Nephron (organoid): ENCODE results near the gene SRSF3.

Experiments used
- H3K27ac Mint-ChIP-seq, 3 experiments: 2 replicates each; pipeline ENCODE4 v1.8.0; 2020; ENCODE audit warnings: mixed read lengths in 3 of 3, mild to moderate bottlenecking in 2 of 3, moderate library complexity in 1 of 3
- H3K27me3 Mint-ChIP-seq: 2 replicates; pipeline ENCODE4 v1.8.0; 2021; ENCODE audit warnings: low read depth, mild to moderate bottlenecking, moderate library complexity, mixed read lengths
- H3K36me3 Mint-ChIP-seq: 2 replicates; pipeline ENCODE4 v1.8.0; 2020; ENCODE audit warnings: low read depth, mixed read lengths
- H3K4me1 Mint-ChIP-seq: 2 replicates; pipeline ENCODE4 v1.8.0; 2020; ENCODE audit warnings: mixed read lengths
- H3K4me3 Mint-ChIP-seq, 3 experiments: 2 replicates each; pipeline ENCODE4 v1.8.0; 2020; ENCODE audit warnings: mild to moderate bottlenecking in 3 of 3, mixed read lengths in 3 of 3, moderate library complexity in 2 of 3
- H3K9me3 Mint-ChIP-seq: 2 replicates; pipeline ENCODE4 v1.8.0; 2020; ENCODE audit warnings: mixed read lengths
- TF ChIP-seq, protein P1 (sequence below), 3 experiments: fragments of 200-600 bp; sonication (generic); IDR thresholded peaks; one replicate each; pipeline ENCODE4 v1.5.0; 2021; ENCODE audit warnings: antibody characterized with exemption in 3 of 3; ENCODE audit not compliant: unreplicated experiment in 3 of 3

SRSF3 gene

DNA sequence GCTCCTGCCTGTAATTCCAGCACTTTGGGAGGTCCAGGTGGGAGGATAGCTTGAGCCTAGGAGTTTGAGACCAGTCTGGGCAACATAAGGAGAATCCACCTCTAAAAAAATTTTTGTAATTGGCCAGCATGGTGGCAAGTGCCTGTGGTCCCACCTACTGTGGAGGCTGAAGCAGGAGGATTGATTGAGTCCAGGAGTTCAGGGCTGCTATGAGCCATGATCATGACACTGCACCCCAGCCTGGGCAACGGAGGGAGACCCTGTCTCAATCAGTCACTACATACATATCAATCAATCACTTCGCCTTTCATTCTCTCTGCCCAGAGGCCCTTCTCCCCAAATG lies 45.8 kb upstream of the SRSF3 start:
- peaks cover 7% of the 10 kb centered on the region for H3K27me3 Mint-ChIP-seq
- H3K9me3 Mint-ChIP-seq: no peaks in the 10 kb centered on the region
- H3K4me1 Mint-ChIP-seq: peaks cover 26% of the 10 kb centered on the region
- peak overlapping the region; percentile 49 to 73 (median 73) for H3K4me3 Mint-ChIP-seq
- TF ChIP-seq, protein P1, sequence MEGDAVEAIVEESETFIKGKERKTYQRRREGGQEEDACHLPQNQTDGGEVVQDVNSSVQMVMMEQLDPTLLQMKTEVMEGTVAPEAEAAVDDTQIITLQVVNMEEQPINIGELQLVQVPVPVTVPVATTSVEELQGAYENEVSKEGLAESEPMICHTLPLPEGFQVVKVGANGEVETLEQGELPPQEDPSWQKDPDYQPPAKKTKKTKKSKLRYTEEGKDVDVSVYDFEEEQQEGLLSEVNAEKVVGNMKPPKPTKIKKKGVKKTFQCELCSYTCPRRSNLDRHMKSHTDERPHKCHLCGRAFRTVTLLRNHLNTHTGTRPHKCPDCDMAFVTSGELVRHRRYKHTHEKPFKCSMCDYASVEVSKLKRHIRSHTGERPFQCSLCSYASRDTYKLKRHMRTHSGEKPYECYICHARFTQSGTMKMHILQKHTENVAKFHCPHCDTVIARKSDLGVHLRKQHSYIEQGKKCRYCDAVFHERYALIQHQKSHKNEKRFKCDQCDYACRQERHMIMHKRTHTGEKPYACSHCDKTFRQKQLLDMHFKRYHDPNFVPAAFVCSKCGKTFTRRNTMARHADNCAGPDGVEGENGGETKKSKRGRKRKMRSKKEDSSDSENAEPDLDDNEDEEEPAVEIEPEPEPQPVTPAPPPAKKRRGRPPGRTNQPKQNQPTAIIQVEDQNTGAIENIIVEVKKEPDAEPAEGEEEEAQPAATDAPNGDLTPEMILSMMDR (IDR thresholded peaks at IDR 0.05; ENCODE audit: unreplicated experiment in 3 of 3): no peak
- H3K36me3 Mint-ChIP-seq: peaks cover under 1% of the 10 kb centered on the region
- H3K27ac Mint-ChIP-seq: peak overlapping the region in 2 of 3 experiments; percentile 26 to 30

DNA sequence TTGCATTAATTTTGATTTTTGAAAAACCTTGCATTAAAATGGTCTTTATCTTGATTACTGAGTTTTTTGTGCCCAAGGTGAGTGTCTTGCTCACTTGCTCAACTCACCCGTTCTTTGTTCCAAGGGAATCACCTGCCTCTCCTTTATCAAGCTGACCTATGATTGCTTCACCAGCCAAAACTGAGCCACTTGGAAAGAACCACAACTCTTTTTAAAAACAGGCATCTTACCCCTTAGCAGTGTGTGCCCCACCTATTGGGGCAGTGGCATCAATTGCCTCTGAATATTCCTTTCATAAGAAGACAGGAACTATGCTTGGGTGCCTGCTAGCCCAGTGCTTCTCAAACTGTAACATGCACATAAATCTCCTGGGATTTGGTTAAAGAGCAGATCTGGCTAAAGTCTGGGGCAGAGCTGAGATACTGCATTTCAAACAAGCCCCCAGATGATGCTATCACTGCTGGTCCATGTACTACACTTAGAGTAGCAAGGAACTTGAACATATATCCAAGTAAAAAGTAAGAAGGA lies 43.6 kb upstream of the SRSF3 start:
- peaks cover 25% of the 10 kb centered on the region for H3K4me1 Mint-ChIP-seq
- peak overlapping the region in 1 of 3 experiments; percentile 13 for H3K4me3 Mint-ChIP-seq
- H3K36me3 Mint-ChIP-seq: no peaks in the 10 kb centered on the region
- no peaks in the 10 kb centered on the region for H3K9me3 Mint-ChIP-seq
- TF ChIP-seq, protein P1 (IDR thresholded peaks at IDR 0.05; ENCODE audit: unreplicated experiment in 3 of 3): no peak
- peaks cover 7% of the 10 kb centered on the region for H3K27me3 Mint-ChIP-seq
- H3K27ac Mint-ChIP-seq: no peak overlapping the region

DNA sequence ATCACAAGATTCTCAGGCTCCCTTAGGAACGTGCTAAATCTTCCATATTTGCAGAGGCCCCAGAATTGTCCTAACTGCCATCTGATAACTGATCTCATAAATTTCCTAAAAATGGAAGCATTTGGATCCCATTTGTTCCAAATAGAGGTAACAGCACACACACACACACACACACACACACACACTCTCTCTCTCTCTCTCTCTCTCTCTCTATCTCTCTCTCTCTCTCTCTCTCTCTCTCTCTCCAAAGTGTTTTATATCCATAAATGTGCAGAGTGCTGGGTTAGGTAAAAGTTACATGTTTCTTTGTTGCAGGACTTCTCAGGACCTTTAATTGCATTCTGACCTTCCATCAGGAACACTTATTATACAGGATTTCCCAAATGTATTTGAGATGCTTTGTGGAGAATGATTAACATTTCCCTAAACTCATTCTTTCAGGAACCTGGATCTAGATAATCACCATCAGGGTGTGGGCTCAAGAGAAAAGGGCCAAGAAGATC lies 38.4 kb upstream of the SRSF3 start:
- Mint-ChIP-seq H3K27ac (peak overlapping the region in 1 of 3 experiments; percentile 2), H3K4me1 (peaks cover 13% of the 10 kb centered on the region), H3K27me3 (peaks cover 13% of the 10 kb centered on the region), H3K36me3 (no peaks in the 10 kb centered on the region), H3K4me3 (no peak overlapping the region), H3K9me3 (no peaks in the 10 kb centered on the region)
- TF ChIP-seq, protein P1 (IDR thresholded peaks at IDR 0.05; ENCODE audit: unreplicated experiment in 3 of 3): no peak

DNA sequence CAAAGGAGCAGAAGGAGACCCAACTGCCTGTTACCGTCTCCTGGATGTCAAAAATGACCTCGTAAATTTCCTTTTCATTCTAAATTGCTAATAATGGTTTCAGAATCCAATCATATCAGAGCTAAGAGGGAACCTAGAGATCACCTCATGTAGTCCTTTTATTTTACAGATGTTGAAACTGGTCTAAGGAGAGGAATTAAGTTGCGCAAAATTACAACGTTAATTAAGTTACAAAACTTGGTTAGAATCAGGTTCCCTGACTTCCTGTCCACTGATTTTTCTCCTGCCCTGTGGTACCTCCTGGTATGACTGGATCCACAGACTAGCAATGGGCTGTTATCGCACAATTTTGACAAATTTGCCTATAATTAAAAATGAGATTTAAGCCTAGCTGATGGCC lies 37.9 kb upstream of the SRSF3 start:
- Mint-ChIP-seq H3K27me3 (peaks cover 14% of the 10 kb centered on the region), H3K4me1 (peaks cover 13% of the 10 kb centered on the region), H3K4me3 (no peak overlapping the region), H3K36me3 (no peaks in the 10 kb centered on the region), H3K9me3 (no peaks in the 10 kb centered on the region), H3K27ac (no peak overlapping the region)
- TF ChIP-seq, protein P1 (IDR thresholded peaks at IDR 0.05; ENCODE audit: unreplicated experiment in 3 of 3): no peak

DNA sequence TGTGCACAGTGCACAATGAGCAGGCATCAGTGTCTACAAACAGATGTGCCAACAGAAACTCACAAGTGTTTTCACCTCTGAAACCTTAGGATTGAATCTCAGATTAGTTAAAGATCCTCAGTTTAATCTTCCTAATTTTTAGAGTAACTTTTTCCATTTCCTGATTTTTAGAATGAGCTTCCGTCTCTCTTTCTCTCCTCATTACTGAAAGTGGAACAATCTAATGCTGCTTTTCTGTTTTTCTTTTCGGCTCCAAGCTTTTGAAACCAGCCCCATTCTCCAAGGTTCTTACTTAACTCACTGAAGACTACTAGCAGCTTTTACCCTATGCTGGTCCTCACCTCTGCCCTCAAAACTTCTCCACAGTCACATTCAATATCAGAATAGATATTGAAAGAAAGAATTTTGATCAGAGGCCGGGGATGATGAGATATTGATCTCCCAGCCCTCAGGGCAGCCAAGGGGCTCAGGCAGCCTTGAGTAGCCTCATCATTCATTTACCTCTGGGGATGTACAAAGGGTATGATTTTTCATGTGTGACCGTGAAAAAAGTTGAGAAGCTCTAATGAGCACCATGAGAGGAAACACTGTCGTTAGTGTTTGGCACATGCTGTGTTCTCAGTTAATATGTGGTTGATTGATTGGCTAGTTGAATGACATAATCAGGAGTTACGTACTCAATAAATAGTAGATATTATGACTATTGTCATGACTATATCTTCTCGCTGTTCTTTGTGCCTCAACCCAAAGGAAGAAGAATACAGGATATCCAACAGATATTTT lies 35.0 kb upstream of the SRSF3 start:
- Mint-ChIP-seq H3K9me3 (no peaks in the 10 kb centered on the region), H3K27me3 (peaks cover 12% of the 10 kb centered on the region), H3K36me3 (no peaks in the 10 kb centered on the region), H3K27ac (peak overlapping the region in 1 of 3 experiments; percentile 3), H3K4me1 (peaks cover 34% of the 10 kb centered on the region), H3K4me3 (no peak overlapping the region)
- TF ChIP-seq, protein P1 (IDR thresholded peaks at IDR 0.05; ENCODE audit: unreplicated experiment in 3 of 3): no peak
